ENCODE measurements around the gene TMIE. TPM values are rescaled to one million over a fixed set of nuclear protein-coding genes. Genes with fewer than 3 reads are reported as not detected.

Gene TMIE
- total RNA-seq, 4 donors from 2014 or later, result 0.21 TPM; not detected in 3

- Histone ChIP-seq H3K9me3 (no peaks in the 10 kb centered on the region), H3K36me3 (peaks cover 0 to 7% (median 0%) of the 10 kb centered on the region in 3 donors), H3K27me3 (no peaks in the 10 kb centered on the region), H3K4me3 (no peak overlapping the region), H3K27ac (no peak overlapping the region), H3K4me1 (no peaks in the 10 kb centered on the region)
- no peak for DNase-seq (ENCODE audit: low spot score in 2 of 2)
- no peak for TF ChIP-seq CTCF (IDR thresholded peaks at IDR 0.05)
- TF ChIP-seq EP300 (IDR thresholded peaks at IDR 0.05), result no peak
- no peak for TF ChIP-seq POLR2A (IDR thresholded peaks at IDR 0.05)
- WGBS, 2 donors, result 46 to 48% methylated on average over 6 of the region's 6 CpGs
Observed at GRCh38 chr3:46677411-46677726, 23.8 kb upstream of the TMIE start.

- Histone ChIP-seq H3K36me3 (peaks cover 0 to 10% (median 0%) of the 10 kb centered on the region in 3 donors), H3K4me1 (no peaks in the 10 kb centered on the region), H3K9me3 (no peaks in the 10 kb centered on the region), H3K27me3 (no peaks in the 10 kb centered on the region), H3K27ac (no peak overlapping the region), H3K4me3 (no peak overlapping the region)
- no peak for TF ChIP-seq POLR2A (IDR thresholded peaks at IDR 0.05)
- no peak for TF ChIP-seq EP300 (IDR thresholded peaks at IDR 0.05)
- no peak for TF ChIP-seq CTCF (IDR thresholded peaks at IDR 0.05)
- no peak for DNase-seq (ENCODE audit: low spot score in 2 of 2)
- 85 to 97% methylated on average over 4 to 5 of the region's 6 CpGs for WGBS, 2 donors
Observed at GRCh38 chr3:46678280-46678679, 22.9 kb upstream of the TMIE start.

GRCh38 chr3:46679681-46680080 lies 21.5 kb upstream of the TMIE start:
- Histone ChIP-seq H3K9me3 (no peaks in the 10 kb centered on the region), H3K4me3 (no peak overlapping the region), H3K36me3 (peaks cover 0 to 11% (median 0%) of the 10 kb centered on the region in 3 donors), H3K4me1 (no peaks in the 10 kb centered on the region), H3K27me3 (no peaks in the 10 kb centered on the region), H3K27ac (no peak overlapping the region)
- 86% methylated on average over 5 of the region's 5 CpGs for WGBS, 2 donors
- no peak for TF ChIP-seq POLR2A (IDR thresholded peaks at IDR 0.05)
- no peak for TF ChIP-seq CTCF (IDR thresholded peaks at IDR 0.05)
- no peak for TF ChIP-seq EP300 (IDR thresholded peaks at IDR 0.05)
- no peak for DNase-seq (ENCODE audit: low spot score in 2 of 2)

DNA sequence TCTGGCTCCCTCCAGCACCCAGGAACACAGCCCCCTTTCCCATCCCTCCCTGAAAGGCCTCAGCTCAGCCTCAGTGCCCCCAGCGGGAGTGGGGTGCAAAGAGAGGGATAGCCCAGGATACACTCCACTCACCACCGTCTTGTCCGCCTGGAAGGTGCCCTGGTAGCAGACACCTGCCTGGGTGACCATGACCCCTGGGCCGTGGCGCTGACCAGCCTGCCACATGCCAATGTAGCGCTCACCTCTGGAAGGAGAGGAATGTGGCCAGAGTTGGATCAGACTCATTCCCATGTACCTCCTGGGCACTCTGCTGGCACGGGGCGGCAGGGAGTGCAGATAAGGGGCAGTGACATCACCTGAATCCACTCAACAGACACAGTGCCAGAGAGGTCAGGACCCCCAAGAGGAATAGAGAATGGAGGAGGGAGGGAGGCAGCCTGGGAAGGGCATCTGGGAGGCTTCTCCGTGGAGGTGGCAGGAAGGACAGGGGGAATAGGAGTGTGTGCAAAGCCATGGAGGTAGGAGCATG lies 20.8 kb upstream of the TMIE start:
- H3K4me3 ChIP-seq, result no peak overlapping the region
- peaks cover 0 to 15% (median 0%) of the 10 kb centered on the region in 3 donors for H3K36me3 ChIP-seq
- H3K4me1 ChIP-seq, result no peaks in the 10 kb centered on the region
- 83 to 97% methylated on average over 9 of the region's 9 CpGs for WGBS, 2 donors
- H3K27me3 ChIP-seq, result no peaks in the 10 kb centered on the region
- no peak for TF ChIP-seq EP300 (IDR thresholded peaks at IDR 0.05)
- no peak for TF ChIP-seq POLR2A (IDR thresholded peaks at IDR 0.05)
- no peaks in the 10 kb centered on the region for H3K9me3 ChIP-seq
- DNase-seq (ENCODE audit: low spot score in 2 of 2), result no peak
- no peak overlapping the region for H3K27ac ChIP-seq

- DNase-seq (ENCODE audit: low spot score in 2 of 2), result no peak
- Histone ChIP-seq H3K4me1 (no peaks in the 10 kb centered on the region), H3K27ac (no peak overlapping the region), H3K4me3 (no peak overlapping the region), H3K27me3 (no peaks in the 10 kb centered on the region), H3K36me3 (peaks cover 0 to 18% (median 0%) of the 10 kb centered on the region in 3 donors), H3K9me3 (no peaks in the 10 kb centered on the region)
- 77 to 79% methylated on average over 7 to 10 of the region's 10 CpGs for WGBS, 2 donors
- no peak for TF ChIP-seq POLR2A (IDR thresholded peaks at IDR 0.05)
- TF ChIP-seq CTCF (IDR thresholded peaks at IDR 0.05), result no peak
- TF ChIP-seq EP300 (IDR thresholded peaks at IDR 0.05), result no peak
Observed at GRCh38 chr3:46681387-46681786, 19.8 kb upstream of the TMIE start.

All from tibial nerve (tissue), 4 donors.